GM18519 (cell line): ENCODE results near the gene SLC8A2.

Source experiments
- ATAC-seq: cut with Tn5 transposase; IDR thresholded peaks from one replicate; pipeline ENCODE4 v1.9.1; 2021; ENCODE audit warnings: mild to moderate bottlenecking, moderate library complexity; ENCODE audit not compliant: unreplicated experiment, low FRiP score

The SLC8A2 gene, protein sequence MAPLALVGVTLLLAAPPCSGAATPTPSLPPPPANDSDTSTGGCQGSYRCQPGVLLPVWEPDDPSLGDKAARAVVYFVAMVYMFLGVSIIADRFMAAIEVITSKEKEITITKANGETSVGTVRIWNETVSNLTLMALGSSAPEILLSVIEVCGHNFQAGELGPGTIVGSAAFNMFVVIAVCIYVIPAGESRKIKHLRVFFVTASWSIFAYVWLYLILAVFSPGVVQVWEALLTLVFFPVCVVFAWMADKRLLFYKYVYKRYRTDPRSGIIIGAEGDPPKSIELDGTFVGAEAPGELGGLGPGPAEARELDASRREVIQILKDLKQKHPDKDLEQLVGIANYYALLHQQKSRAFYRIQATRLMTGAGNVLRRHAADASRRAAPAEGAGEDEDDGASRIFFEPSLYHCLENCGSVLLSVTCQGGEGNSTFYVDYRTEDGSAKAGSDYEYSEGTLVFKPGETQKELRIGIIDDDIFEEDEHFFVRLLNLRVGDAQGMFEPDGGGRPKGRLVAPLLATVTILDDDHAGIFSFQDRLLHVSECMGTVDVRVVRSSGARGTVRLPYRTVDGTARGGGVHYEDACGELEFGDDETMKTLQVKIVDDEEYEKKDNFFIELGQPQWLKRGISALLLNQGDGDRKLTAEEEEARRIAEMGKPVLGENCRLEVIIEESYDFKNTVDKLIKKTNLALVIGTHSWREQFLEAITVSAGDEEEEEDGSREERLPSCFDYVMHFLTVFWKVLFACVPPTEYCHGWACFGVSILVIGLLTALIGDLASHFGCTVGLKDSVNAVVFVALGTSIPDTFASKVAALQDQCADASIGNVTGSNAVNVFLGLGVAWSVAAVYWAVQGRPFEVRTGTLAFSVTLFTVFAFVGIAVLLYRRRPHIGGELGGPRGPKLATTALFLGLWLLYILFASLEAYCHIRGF

DNA sequence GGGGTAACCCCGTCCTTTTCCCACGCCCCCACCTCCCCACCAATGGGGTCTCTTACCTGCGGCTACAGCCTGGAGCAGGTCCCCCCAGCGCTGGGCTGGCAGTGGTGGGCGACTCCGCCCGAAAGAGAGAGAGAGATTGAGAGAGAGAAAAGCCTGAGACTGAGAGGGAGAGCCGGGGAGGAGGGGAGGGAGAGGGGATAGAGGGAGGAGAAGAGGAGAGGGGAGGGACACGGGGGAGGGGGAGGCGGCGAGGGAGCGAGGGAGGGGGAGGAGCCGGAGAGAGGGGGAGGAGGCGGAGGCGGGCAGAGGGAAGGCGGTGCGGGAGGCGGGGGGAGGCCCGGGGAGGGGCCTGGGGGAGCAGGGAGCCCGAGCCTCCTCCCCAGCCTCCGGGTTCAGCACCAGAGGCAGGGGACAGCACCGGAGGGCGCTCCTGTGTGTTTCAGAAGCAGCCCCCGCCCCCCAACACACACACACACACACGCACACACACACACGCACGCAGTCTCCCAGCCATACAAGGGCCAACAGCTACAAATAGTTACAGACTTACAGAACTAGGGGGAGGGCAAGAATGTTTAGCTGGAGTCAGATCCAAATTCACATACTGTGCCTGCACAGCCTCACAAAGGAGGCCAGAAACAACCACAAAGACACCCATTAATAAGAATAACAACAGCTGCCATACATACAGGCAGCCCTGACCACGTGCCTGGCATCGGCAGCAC, at the start of gene SLC8A2:
Gene SLC8A2, minus strand, starts transcription at position 161 of the 725 bp plus-strand sequence. CDS start 5,490 bp downstream, outside the sequence.
- no peak for ATAC-seq

DNA sequence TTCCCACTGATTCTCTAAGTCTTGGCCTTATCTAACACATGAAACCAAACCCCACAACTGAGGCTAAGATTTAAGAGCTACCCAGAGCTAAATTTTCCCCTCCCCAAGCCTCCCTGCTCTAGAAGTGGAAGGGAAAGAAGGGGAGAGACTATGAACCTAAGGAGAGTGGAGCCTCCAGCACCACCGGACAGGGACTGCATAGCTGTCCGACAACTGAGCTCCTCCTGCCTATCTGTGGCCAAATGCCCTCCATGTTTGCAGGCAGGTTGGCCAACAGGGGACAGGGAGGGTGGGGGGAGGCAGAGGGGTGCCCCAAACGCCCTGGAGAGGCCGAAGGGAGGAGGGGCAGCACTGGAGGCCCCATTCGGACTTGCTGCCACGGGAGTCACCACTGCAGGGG, 49.1 kb upstream of the SLC8A2 start:
- ATAC-seq, result no peak

DNA sequence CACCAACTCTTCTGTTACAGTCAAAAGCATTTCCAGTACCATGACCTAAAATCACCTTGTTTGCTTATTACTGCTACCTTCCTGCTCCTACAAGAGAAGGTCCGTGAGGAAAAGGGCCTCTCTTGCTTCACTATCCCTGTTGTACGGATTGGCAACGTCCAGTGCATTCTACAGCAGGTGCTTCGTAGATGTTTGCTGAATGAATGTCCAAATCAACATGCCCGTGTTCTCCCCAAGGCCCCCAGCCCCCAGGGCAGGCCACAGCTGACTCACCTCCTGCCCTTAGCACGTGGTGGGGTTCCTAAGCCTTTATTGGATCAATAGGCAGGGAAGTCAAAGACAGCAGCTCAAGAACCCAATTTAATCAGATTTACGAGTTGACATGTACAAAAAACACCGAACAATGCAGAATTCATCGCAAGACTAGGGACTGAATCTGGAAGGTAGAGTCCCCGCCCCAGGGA, 48.7 kb upstream of the SLC8A2 start:
- ATAC-seq, result no peak

DNA sequence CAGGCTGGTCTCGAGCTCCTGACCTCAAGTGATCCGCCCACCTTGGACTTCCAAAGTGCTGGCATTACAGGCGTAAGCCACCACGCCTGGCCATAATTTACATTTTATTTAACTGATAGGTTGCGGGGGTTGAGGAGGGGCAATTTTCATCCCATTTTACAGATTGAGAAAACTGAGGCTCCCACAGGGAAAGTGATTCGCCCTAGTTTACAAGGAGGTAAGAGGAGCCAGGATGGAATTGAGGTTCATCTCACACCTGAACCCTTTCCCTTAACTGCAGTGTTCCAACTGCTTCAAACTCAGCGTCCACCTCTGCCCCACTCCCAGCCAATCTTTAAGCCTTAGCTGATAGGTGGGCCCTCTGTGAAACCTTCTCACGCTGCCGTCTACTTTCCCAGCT, 47.2 kb upstream of the SLC8A2 start:
- no peak for ATAC-seq

DNA sequence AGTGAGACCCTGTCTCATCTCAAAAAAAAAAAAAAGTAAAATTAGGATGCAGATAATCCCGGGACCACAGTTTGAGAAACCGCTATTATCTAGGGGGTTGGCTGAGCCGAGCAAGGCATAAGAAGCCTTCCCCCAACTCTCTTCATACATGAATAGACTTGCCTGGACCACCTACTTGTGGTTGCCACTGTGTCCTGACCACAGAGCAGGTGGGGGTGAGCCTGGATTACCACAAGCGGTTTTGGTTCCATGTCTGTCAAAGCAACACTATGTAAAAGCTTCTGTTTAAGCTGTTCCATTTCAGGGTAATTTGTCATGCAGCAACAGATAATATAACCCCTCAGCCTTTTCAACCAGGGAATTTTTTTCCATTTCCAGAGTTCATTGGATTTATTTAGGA, 46.4 kb upstream of the SLC8A2 start:
- no peak for ATAC-seq

DNA sequence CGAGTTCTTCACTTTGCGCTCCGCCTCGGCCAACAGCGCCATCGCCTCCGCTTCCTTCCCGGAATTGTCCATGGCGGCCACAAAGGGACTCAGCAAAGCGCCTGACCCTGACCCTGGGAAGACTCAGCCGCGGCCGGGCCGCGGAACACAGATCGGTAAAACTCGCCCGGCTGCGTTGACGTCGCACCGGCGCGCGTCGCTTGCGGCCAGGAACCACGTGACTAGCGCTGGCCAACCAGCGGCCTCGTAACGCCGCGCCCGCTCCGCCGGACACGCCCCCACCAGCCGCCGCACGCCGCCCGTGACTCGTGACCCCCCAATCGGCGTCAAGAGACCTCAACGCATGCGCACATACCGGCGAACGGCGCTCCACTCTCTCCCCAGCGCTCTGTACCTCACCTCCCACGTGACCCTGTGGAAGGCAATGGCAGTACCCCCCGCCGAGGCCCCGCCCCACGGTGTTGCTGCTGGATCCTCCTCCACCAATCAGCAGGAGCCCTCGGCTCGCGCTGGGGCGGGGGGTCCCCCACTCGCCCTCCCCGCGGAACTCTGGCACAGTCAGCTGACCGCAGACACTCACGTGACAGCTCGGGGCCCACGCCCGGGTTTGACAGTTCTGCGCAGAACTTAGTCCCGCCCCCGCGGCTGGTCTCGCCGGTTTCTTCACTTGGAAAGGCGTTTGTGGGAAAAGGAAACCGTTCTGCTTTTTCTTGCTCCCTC, 43.3 kb upstream of the SLC8A2 start, which contains the start of gene NAPA:
Gene NAPA, minus strand, starts transcription at position 195 of the 720 bp plus-strand sequence. Its CDS starts 123 bp downstream, at position 72.
- ATAC-seq, result peak; percentile 65

DNA sequence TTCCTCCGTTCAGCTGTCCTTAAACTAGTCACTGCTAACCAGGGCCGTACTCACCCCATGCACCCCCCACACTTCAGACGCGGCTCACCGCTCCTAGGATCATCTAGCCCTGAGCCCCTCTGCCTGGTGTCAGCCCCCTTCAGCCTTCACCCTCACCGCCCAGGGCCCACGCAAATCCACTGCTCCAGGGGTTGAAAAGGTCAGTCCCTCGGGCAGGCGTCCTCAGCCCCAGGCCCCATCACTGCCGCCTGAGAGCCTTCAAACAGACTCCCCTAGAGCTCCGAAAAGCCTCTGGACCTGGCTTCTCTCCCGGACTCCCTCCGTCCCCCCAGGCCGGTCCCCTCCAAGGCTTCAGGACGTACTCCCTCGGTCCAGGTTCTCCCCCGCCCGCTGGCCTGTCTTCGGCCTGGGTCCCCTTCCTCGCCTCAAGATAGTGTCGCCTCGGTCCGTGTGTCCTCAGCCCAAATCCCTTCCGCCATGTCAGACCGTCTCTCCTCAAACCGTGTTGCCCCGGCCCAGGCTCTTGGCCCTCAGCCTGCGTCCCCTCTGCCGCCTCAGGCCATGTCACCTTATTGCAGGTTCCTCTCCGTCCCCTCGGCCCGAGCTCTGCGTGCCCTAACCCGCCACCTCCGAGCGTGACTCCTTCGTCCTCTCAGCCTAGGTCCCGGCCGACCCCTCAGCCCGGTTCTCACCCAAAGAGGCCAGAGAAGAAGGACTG, 42.6 kb upstream of the SLC8A2 start:
- no peak for ATAC-seq

DNA sequence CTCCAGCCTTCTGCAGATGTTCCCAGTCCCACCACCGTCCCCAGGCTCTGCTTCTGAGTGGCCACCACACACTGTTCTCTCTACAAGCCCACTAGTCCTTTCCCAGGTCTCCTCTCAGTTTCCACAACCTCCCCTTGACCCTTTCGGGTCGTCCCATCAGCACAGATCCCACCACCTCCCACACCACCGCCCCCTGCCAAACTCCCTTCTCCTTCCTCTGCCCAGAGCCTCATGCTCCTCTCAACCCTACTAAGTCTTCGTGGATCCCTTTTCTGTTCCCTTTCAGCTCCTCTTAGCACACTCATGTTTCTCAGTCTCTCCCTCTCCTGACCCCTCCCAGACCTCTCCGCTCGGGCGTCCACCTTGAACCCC, 41.2 kb upstream of the SLC8A2 start:
- no peak for ATAC-seq

DNA sequence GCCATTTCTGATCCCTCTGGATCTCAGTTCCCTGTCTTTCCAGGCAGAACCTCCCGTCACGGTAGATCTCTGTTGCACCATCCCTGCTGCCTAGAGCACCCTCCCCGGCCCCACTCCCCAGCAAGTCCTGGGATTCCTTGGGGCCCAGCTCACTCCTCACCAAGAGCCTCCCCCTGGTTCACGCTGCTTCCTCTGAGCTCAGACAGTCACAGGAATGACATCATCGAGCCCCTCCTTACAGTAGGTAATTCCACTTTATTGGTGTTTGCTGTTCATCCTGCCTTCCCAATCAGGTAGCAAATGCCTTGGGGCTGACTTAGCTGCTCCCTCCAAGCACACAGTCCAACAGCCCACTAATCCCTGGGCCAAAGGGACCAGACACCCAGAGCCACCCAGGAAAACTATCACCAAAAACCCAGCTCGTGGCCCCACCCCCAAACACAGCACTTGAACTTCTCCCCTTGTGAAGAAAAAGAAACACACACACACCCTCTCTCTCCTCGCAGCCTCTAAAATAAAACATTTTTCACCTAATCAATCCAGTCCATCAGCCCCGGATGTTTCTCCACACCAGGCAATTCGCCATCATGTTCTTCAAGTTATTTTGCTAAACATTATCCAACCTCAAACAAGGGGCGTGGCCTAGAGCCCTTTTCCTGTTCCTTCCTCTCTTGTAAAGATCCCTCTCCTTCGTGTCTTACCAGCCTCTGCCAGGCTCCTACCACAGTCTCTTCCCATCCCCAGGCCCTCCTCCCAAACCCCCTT, 40.7 kb upstream of the SLC8A2 start:
- no peak for ATAC-seq

DNA sequence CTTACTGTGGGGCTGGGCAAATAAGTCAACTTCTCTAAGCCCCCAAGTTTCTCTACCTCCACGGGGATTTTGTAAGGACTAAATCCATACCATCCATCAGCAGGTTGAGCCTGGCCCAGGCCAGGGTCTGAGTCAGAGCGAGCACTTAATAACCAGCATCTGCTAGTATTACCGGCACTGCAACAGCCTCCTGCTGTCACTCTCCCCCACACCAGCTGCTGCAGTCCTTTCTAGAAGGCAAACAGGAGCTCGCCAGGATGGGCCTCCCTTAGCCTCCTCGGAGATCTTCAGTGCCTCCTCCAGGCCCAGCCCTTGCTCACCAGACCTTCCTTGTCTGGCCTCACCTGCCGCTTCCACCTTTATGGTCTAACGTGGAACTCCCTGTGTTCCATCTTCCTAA, 40.0 kb upstream of the SLC8A2 start:
- ATAC-seq, result no peak

DNA sequence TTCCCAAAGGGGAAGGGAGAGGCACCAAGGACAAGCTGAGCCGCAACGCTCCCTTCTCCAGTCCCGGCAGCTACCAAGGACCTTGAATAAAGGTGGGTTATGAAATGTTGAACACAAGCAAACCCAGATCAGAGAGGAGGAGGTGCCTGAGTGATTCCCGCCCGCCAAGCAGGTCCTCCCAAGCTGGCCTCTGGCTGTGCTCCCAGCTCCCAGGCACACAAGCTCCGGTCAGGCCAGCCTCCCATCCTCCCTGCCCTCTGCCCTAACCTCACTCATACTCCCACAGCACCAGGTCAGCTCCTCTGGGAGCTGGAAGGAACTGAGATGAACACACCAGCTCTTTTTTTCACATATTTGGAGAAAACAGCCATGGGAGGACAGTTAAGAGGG, 39.4 kb upstream of the SLC8A2 start:
- ATAC-seq, result no peak

DNA sequence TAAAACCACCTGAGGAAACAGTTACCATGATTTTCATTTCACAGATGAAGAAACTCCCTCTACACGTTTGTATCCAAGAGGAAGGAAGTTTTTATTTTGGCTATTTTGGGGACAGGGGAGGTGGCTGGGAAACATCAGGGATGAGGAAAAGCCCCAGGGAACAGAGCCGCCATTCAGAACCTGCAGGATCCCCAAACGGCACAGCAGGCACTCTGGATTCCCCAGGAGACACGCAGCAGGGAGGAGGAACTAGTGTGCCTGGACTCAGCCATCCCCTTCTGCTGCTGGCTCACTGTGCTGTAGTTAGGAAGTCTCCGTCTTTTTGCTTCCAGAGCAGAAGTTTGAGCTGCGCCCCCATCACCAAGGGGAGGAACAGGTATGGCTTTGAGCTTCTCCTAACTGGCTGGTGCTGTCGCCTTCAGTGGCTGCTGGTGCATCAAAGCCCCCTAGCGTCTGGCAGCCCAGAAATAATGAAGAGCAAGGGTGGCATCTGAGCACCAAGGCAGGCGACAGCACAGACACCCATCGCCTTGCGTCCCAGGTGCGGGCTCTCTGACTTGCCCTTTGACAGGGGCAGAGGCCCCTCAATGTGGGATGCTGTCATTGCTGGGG, 38.9 kb upstream of the SLC8A2 start:
- no peak for ATAC-seq

DNA sequence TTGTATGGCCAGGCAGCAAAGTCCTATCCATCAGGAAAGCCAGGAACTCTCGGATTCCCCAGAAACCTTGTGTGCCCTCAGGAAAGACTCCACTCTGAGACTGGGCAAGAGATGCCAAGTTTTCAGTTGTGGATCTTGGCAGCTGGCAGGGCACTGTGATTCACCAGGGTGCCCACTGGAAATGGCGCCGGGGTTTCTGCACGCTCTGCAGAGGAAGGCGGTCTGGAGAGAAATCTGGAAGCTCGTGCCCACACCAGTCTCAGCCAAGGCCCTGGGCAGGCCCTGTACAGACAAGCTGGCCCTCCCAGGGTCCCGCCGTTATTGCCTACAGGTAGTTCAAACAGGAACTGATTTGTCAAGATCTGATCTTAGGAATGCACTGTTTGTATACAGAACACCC, 38.3 kb upstream of the SLC8A2 start:
- no peak for ATAC-seq

DNA sequence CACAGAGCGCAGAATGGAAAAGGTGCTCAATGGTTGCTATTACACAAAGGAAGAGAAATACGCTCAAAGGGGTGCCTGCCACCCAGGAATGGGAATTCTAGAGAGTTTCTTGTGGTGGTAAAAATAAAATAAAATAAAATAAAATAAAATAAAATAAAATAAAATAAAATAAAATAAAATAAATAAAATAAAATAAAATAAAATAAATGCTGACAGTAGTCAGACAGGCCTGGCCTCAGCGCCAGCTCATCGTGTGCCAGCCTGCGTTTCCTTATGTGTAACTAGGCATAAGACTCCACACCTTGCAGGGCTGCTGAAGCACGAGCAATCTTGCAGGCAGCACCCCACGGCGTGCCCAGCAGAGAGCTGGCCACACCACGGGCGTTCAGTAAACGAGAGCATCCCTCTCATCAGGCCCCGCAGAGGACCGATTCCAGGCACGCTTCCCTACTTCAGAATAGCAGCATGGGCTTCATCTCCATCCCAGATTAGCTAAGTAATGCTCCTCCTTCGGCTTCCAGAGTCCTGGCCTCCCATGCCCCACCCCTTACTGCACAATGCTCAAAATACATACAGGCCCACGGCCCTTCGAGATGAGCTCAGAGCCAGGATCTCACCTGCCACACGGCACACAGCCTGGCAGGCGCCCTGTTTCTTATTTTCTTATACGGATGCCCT, 37.6 kb upstream of the SLC8A2 start:
- ATAC-seq, result no peak

DNA sequence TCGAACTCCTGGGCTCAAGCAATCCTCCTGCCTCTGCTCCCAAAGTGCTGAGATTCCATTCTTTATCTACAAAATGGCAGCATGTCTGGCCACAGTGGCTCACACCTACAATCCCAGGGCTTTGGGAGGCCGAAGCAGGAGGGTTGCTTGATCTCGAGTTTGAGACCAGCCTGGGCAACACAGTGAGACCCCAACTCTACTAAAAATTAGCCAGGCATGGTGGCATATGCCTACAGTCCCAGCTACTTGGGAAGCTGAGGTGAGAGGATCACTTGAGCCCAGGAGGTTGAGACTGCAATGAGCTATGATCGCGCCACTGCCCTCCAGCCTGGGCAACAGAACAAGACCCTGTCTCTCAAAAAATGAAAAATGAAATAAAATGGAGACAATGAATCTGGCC, 37.0 kb upstream of the SLC8A2 start:
- no peak for ATAC-seq

DNA sequence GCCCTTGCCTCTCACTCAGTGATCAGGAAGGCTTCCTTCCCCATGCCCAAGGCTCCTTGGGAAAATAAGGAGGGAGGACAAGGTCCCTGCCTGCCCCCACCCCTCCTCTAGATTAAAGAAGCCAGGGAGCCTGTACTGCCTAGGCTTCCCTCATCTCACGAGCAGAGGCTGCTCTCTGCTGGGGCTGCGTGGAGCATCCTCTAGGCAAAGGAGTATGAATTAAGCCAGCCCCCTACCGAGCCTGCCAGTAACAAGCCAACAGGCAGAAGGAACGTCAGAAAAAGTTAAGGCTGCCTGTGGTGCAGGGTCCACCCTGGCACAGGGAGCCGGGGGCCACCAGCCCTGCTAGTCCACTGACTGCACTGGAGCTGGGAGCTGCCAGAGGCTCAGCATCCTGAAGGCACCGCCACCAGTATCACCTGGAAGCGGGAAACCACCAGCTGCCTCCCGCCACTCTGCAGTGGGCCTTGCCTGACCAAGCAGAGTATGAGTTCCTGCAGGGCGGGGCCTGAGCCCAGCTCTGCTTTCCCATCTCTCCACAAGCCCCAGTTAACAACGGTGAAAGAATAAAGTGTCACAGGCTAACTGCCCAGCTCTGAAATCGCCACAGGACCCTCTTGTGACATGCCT, 36.3 kb upstream of the SLC8A2 start:
- ATAC-seq, result no peak

DNA sequence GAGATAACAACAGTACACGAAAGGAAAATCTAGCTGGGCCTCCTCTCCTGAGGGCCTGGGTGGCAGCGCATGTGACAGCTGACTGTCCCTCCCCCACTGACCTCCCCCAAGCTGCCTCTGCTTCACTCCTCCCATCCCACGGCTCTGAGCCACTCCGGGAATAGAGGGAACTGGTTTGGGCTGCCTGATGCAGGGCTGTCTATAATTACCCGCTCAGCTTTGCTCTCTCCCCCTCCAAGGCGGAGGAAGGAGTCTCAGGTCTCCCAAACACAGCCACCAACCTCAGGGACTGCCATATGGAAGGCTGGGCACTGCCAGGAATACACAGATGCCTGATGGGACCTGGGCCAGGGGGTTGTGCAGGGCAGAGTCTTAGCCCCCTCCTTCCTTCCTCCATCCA, 35.3 kb upstream of the SLC8A2 start:
- no peak for ATAC-seq
